Measurements from ENCODE around the gene GRXCR1. TPM values are rescaled to one million over a fixed set of nuclear protein-coding genes. Genes with fewer than 3 reads are reported as not detected.

The GRXCR1 gene
- total RNA-seq (2022): not detected in 2 replicates
- Bru-seq, nascent RNA: not detected
- BruChase-seq, experiment 1, labeled RNA remaining after a 2-hour chase: not detected
- not detected for BruChase-seq, experiment 2, labeled RNA remaining after a 6-hour chase
- long read RNA-seq: 0 reads

DNA sequence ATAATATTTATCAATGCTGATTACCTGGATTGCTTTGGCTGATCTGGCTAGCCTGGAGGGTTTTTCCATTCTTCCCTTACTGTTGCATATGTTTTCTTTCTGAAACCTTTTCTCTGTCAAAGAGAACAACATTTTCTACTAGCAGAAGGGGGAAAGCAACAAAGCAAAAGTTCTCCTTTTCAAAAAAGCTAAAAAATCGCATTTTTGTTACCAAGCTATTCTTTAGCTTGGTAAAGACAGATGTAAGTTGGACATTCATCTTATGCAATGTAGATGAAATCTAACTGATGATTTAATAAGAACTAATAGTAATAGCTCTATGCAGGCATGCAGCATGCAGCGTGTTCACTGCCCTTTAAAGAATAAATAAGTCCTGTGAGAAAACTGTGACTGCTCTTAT lies at the start of gene GRXCR1:
GRXCR1 (plus strand) TSS at position 301 of the 400 bp plus-strand sequence. CDS start 554 bp downstream, outside the sequence.
- Histone ChIP-seq H3K36me3 (ENCODE audit: control insufficient read depth, insufficient read depth, low read length) (no peaks in the 10 kb centered on the region), H3K9me3 (no peaks in the 10 kb centered on the region), H3K4me1 (no peaks in the 10 kb centered on the region), H3K4me3 (ENCODE audit: low read depth, low read length) (no peak within 1 kb of the TSS), H3K27me3 (replicated peaks; ENCODE audit: control insufficient read depth, insufficient read depth, low read length) (no peaks in the 10 kb centered on the region)
- Mint-ChIP-seq H3K4me3 (ENCODE audit: unreplicated experiment) (no peak within 1 kb of the TSS), H3K27ac (ENCODE audit: unreplicated experiment) (no peak within 1 kb of the TSS), H3K9me3 (ENCODE audit: unreplicated experiment) (no peaks in the 10 kb centered on the region), H3K4me1 (ENCODE audit: low read depth, unreplicated experiment) (no peaks in the 10 kb centered on the region), H3K27me3 (ENCODE audit: insufficient read depth, unreplicated experiment) (peaks cover 12% of the 10 kb centered on the region), H3K36me3 (ENCODE audit: insufficient read depth, unreplicated experiment) (no peaks in the 10 kb centered on the region)
- intact Hi-C loops (cut with micrococcal nuclease; ENCODE audit: unreplicated experiment): no loop called here
- BruUV-seq (replicated peaks): no TSS peak
- TF ChIP-seq, protein P1, sequence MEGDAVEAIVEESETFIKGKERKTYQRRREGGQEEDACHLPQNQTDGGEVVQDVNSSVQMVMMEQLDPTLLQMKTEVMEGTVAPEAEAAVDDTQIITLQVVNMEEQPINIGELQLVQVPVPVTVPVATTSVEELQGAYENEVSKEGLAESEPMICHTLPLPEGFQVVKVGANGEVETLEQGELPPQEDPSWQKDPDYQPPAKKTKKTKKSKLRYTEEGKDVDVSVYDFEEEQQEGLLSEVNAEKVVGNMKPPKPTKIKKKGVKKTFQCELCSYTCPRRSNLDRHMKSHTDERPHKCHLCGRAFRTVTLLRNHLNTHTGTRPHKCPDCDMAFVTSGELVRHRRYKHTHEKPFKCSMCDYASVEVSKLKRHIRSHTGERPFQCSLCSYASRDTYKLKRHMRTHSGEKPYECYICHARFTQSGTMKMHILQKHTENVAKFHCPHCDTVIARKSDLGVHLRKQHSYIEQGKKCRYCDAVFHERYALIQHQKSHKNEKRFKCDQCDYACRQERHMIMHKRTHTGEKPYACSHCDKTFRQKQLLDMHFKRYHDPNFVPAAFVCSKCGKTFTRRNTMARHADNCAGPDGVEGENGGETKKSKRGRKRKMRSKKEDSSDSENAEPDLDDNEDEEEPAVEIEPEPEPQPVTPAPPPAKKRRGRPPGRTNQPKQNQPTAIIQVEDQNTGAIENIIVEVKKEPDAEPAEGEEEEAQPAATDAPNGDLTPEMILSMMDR (IDR thresholded peaks at IDR 0.05; ENCODE audit: insufficient read depth in 1 of 2, low read depth in 1 of 2, low read length in 1 of 2, severe bottlenecking in 1 of 2, unreplicated experiment in 1 of 2): no peak
- DNase-seq: no peak
- ChIA-PET POLR2A (no interaction called here), CTCF (no interaction called here)

DNA sequence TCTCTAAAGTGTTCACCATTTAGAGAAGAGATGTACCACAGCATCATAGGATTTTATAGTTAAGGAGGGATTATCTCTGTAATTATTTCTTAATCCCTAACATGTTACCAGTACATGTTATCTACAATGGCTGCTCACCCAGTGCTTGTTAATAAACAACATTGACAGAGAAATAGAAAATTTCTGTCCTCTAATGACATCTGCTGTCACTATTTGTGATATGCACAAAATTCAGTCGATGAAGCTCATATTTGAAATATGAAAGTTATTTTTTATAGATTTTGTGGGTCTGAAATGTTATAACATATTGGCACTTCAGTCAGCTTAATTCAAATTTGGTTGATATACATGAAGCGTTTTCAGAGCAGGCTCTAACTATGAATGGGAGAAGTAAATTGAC lies 48.8 kb upstream of the GRXCR1 start:
- no peak overlapping the region for H3K27ac Mint-ChIP-seq (ENCODE audit: unreplicated experiment)
- Histone ChIP-seq H3K36me3 (ENCODE audit: control insufficient read depth, insufficient read depth, low read length) (no peaks in the 10 kb centered on the region), H3K4me3 (ENCODE audit: low read depth, low read length) (no peak overlapping the region), H3K9me3 (no peaks in the 10 kb centered on the region), H3K4me1 (no peaks in the 10 kb centered on the region), H3K27me3 (replicated peaks; ENCODE audit: control insufficient read depth, insufficient read depth, low read length) (no peaks in the 10 kb centered on the region)
- H3K4me3 Mint-ChIP-seq (ENCODE audit: unreplicated experiment): no peak overlapping the region
- ChIA-PET CTCF (interaction anchor here (1.0 kb wide), 1 partner anchor 275 kb away, joined by 5 read pairs; no protein-coding TSS in a partner anchor), POLR2A (no interaction called here)
- no peaks in the 10 kb centered on the region for H3K9me3 Mint-ChIP-seq (ENCODE audit: unreplicated experiment)
- no peaks in the 10 kb centered on the region for H3K36me3 Mint-ChIP-seq (ENCODE audit: insufficient read depth, unreplicated experiment)
- TF ChIP-seq, protein P1 (IDR thresholded peaks at IDR 0.05; ENCODE audit: insufficient read depth in 1 of 2, low read depth in 1 of 2, low read length in 1 of 2, severe bottlenecking in 1 of 2, unreplicated experiment in 1 of 2): no peak
- no TSS peak for BruUV-seq (replicated peaks)
- no peaks in the 10 kb centered on the region for H3K4me1 Mint-ChIP-seq (ENCODE audit: low read depth, unreplicated experiment)
- no peak for DNase-seq
- H3K27me3 Mint-ChIP-seq (ENCODE audit: insufficient read depth, unreplicated experiment): no peaks in the 10 kb centered on the region
- intact Hi-C loops (cut with micrococcal nuclease; ENCODE audit: unreplicated experiment): no loop called here

DNA sequence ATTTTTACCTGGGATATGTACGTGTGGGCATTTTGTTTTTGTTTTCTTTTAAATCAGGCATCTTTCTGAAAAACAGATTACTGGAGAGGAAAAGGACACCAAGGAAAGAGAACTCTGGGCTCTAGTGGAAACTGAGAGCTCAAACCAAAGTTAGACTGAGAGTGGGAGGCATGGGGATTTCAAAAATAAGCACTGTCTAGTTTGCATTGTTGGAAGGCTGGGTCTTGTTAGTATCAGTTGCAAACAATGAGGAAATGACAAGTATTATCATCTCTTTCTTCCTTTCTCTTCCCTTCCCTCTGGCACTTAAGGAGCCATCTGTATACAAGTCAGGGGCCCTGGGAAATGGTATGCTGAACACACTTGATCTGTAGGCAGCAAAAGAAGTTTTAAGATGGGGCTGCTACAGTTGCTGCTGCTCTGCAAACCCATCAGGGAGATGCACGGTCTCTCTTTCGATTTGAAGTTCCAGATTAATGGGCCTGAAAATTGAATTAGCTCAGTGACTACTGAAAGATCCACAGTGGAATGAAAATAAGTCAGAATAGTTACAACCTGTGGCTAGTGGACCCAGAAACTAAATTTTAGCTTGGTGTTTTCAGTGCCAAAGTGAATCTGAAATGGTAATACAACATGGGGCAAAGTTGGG lies 48.0 kb upstream of the GRXCR1 start:
- ChIA-PET CTCF (interaction anchor here (1.0 kb wide), 1 partner anchor 276 kb away, joined by 5 read pairs; no protein-coding TSS in a partner anchor), POLR2A (no interaction called here)
- no TSS peak for BruUV-seq (replicated peaks)
- no peak for DNase-seq
- H3K9me3 ChIP-seq: no peaks in the 10 kb centered on the region
- H3K27me3 Mint-ChIP-seq (ENCODE audit: insufficient read depth, unreplicated experiment): no peaks in the 10 kb centered on the region
- intact Hi-C loops (cut with micrococcal nuclease; ENCODE audit: unreplicated experiment): no loop called here
- TF ChIP-seq, protein P1 (IDR thresholded peaks at IDR 0.05; ENCODE audit: insufficient read depth in 1 of 2, low read depth in 1 of 2, low read length in 1 of 2, severe bottlenecking in 1 of 2, unreplicated experiment in 1 of 2): no peak
- H3K4me1 ChIP-seq: no peaks in the 10 kb centered on the region
- no peak overlapping the region for H3K27ac Mint-ChIP-seq (ENCODE audit: unreplicated experiment)
- H3K27me3 ChIP-seq (replicated peaks; ENCODE audit: control insufficient read depth, insufficient read depth, low read length): no peaks in the 10 kb centered on the region
- no peaks in the 10 kb centered on the region for H3K4me1 Mint-ChIP-seq (ENCODE audit: low read depth, unreplicated experiment)
- H3K4me3 Mint-ChIP-seq (ENCODE audit: unreplicated experiment): no peak overlapping the region
- H3K9me3 Mint-ChIP-seq (ENCODE audit: unreplicated experiment): no peaks in the 10 kb centered on the region
- no peak overlapping the region for H3K4me3 ChIP-seq (ENCODE audit: low read depth, low read length)
- no peaks in the 10 kb centered on the region for H3K36me3 Mint-ChIP-seq (ENCODE audit: insufficient read depth, unreplicated experiment)
- no peaks in the 10 kb centered on the region for H3K36me3 ChIP-seq (ENCODE audit: control insufficient read depth, insufficient read depth, low read length)
